Calu3 (cell line): ENCODE results near the gene ZBTB18. TPM values are rescaled to one million over a fixed set of nuclear protein-coding genes. Genes with fewer than 3 reads are reported as not detected.

ENCODE experiments used
- BruUV-seq: library from RNA; stranded (reverse); fragments of 400-500 nt; replicated peaks from 2 replicates; lab custom pipeline; 2021; lab: Mats Ljungman, UMichigan
- CTCF ChIA-PET: fragments of 300-600 bp; sonication (Branson Sonifier 250); formaldehyde crosslinking; loops from one replicate; lab custom pipeline; 2022; ENCODE audit warnings: antibody characterized with exemption; lab: Charles Lee
- DNase-seq: peaks from one replicate; pipeline ENCODE4 v3.0.0; 2022
- H3K27ac Mint-ChIP-seq: one replicate; pipeline ENCODE4 v1.8.0; 2022; ENCODE audit warnings: mixed read lengths; ENCODE audit not compliant: unreplicated experiment
- H3K27me3 Mint-ChIP-seq: one replicate; pipeline ENCODE4 v1.8.0; 2022; ENCODE audit warnings: mixed read lengths; ENCODE audit not compliant: unreplicated experiment
- H3K36me3 Mint-ChIP-seq: one replicate; pipeline ENCODE4 v1.8.0; 2022; ENCODE audit warnings: mild to moderate bottlenecking, moderate library complexity, mixed read lengths; ENCODE audit not compliant: insufficient read depth, unreplicated experiment
- H3K4me1 Mint-ChIP-seq: one replicate; pipeline ENCODE4 v1.8.0; 2022; ENCODE audit warnings: mild to moderate bottlenecking, low read depth, mixed read lengths; ENCODE audit not compliant: unreplicated experiment
- H3K4me3 Mint-ChIP-seq: one replicate; pipeline ENCODE4 v1.8.0; 2022; ENCODE audit warnings: mild to moderate bottlenecking, low read depth, moderate library complexity, mixed read lengths; ENCODE audit not compliant: unreplicated experiment
- H3K9me3 Mint-ChIP-seq: one replicate; pipeline ENCODE4 v1.8.0; 2022; ENCODE audit warnings: low read depth, mixed read lengths; ENCODE audit not compliant: unreplicated experiment
- intact Hi-C: fragments of 100-400 bp; cut with micrococcal nuclease; formaldehyde crosslinking; loops from one replicate; pipeline ENCODE4 v1.10.0; 2022; ENCODE audit not compliant: unreplicated experiment
- total RNA-seq: library from RNA; stranded (reverse); gene quantifications from 2 replicates; pipeline ENCODE4 v1.2.3, GENCODE V29; 2022
- TF ChIP-seq, protein P1 (sequence below): fragments of 200-600 bp; IDR thresholded peaks from one replicate; pipeline ENCODE4 v1.8.0; 2022; ENCODE audit warnings: antibody characterized with exemption; ENCODE audit not compliant: unreplicated experiment

ZBTB18 gene
- total RNA-seq, 1 experiment from 2014 or later = 37.8 TPM

- Mint-ChIP-seq H3K9me3 (no peaks in the 10 kb centered on the region), H3K4me3 (no peak overlapping the region), H3K36me3 (peaks cover 42% of the 10 kb centered on the region), H3K4me1 (peaks cover 12% of the 10 kb centered on the region), H3K27ac (no peak overlapping the region), H3K27me3 (no peaks in the 10 kb centered on the region)
- intact Hi-C loops = loop anchor here (5.0 kb wide), 1 partner anchor 219 kb away; no protein-coding TSS in a partner anchor
- no TSS peak for BruUV-seq
- TF ChIP-seq, protein P1, sequence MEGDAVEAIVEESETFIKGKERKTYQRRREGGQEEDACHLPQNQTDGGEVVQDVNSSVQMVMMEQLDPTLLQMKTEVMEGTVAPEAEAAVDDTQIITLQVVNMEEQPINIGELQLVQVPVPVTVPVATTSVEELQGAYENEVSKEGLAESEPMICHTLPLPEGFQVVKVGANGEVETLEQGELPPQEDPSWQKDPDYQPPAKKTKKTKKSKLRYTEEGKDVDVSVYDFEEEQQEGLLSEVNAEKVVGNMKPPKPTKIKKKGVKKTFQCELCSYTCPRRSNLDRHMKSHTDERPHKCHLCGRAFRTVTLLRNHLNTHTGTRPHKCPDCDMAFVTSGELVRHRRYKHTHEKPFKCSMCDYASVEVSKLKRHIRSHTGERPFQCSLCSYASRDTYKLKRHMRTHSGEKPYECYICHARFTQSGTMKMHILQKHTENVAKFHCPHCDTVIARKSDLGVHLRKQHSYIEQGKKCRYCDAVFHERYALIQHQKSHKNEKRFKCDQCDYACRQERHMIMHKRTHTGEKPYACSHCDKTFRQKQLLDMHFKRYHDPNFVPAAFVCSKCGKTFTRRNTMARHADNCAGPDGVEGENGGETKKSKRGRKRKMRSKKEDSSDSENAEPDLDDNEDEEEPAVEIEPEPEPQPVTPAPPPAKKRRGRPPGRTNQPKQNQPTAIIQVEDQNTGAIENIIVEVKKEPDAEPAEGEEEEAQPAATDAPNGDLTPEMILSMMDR = no peak
- no peak for DNase-seq
- CTCF ChIA-PET = interaction anchor here (0.7 kb wide), 1 partner anchor 96 kb away, joined by 4 read pairs; no protein-coding TSS in a partner anchor
Measured at GRCh38 chr1:244052728-244053312, 1.7 kb downstream of the ZBTB18 start.

DNA sequence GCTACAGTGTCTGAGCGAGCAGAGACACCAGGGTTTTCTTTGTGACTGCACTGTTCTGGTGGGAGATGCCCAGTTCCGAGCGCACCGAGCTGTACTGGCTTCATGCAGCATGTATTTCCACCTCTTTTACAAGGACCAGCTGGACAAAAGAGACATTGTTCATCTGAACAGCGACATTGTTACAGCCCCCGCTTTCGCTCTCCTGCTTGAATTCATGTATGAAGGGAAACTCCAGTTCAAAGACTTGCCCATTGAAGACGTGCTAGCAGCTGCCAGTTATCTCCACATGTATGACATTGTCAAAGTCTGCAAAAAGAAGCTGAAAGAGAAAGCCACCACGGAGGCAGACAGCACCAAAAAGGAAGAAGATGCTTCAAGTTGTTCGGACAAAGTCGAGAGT lies 2.7 kb downstream of the ZBTB18 start:
- intact Hi-C loops = loop anchor here (5.0 kb wide), 1 partner anchor 218 kb away; no protein-coding TSS in a partner anchor
- no TSS peak for BruUV-seq
- Mint-ChIP-seq H3K4me3 (no peak overlapping the region), H3K27ac (no peak overlapping the region), H3K27me3 (no peaks in the 10 kb centered on the region), H3K9me3 (no peaks in the 10 kb centered on the region), H3K36me3 (peaks cover 35% of the 10 kb centered on the region), H3K4me1 (peaks cover 12% of the 10 kb centered on the region)
- DNase-seq = no peak
- TF ChIP-seq, protein P1 = no peak
- CTCF ChIA-PET = no interaction called here

DNA sequence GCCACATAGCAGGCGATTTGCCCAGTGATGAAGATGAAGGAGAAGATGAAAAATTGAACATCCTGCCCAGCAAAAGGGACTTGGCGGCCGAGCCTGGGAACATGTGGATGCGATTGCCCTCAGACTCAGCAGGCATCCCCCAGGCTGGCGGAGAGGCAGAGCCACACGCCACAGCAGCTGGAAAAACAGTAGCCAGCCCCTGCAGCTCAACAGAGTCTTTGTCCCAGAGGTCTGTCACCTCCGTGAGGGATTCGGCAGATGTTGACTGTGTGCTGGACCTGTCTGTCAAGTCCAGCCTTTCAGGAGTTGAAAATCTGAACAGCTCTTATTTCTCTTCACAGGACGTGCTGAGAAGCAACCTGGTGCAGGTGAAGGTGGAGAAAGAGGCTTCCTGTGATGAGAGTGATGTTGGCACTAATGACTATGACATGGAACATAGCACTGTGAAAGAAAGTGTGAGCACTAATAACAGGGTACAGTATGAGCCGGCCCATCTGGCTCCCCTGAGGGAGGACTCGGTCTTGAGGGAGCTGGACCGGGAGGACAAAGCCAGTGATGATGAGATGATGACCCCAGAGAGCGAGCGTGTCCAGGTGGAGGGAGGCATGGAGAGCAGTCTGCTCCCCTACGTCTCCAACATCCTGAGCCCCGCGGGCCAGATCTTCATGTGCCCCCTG lies 3.3 kb downstream of the ZBTB18 start:
- TF ChIP-seq, protein P1 = no peak
- CTCF ChIA-PET = interaction anchor here (0.6 kb wide), 1 partner anchor 341 kb away, joined by 8 read pairs; no protein-coding TSS in a partner anchor

GRCh38 chr1:244054924-244055263 lies 3.8 kb downstream of the ZBTB18 start:
- Mint-ChIP-seq H3K4me1 (peaks cover 12% of the 10 kb centered on the region), H3K27me3 (no peaks in the 10 kb centered on the region), H3K36me3 (peaks cover 27% of the 10 kb centered on the region), H3K27ac (no peak overlapping the region), H3K9me3 (no peaks in the 10 kb centered on the region), H3K4me3 (no peak overlapping the region)
- TF ChIP-seq, protein P1 = no peak
- DNase-seq = no peak
- BruUV-seq = no TSS peak
- intact Hi-C loops = loop anchor here (5.0 kb wide), 1 partner anchor 217 kb away; no protein-coding TSS in a partner anchor
- CTCF ChIA-PET = interaction anchor here (0.6 kb wide), 1 partner anchor 341 kb away, joined by 8 read pairs; no protein-coding TSS in a partner anchor

More for the DNA sequence above, 3.3 kb downstream of the ZBTB18 start:
- Mint-ChIP-seq H3K27me3 (no peaks in the 10 kb centered on the region), H3K4me1 (peaks cover 12% of the 10 kb centered on the region), H3K9me3 (no peaks in the 10 kb centered on the region), H3K27ac (no peak overlapping the region), H3K36me3 (peaks cover 32% of the 10 kb centered on the region), H3K4me3 (no peak overlapping the region)
- no peak for DNase-seq
- no TSS peak for BruUV-seq
- intact Hi-C loops = loop anchor here (5.0 kb wide), 1 partner anchor 218 kb away; no protein-coding TSS in a partner anchor
